Measurements from ENCODE around the gene TRPV6. TPM values are rescaled to one million over a fixed set of nuclear protein-coding genes. Genes with fewer than 3 reads are reported as not detected.

The TRPV6 gene
- total and polyA plus RNA-seq, 7 donors, result 0.19 to 0.60 TPM; not detected in 5

DNA sequence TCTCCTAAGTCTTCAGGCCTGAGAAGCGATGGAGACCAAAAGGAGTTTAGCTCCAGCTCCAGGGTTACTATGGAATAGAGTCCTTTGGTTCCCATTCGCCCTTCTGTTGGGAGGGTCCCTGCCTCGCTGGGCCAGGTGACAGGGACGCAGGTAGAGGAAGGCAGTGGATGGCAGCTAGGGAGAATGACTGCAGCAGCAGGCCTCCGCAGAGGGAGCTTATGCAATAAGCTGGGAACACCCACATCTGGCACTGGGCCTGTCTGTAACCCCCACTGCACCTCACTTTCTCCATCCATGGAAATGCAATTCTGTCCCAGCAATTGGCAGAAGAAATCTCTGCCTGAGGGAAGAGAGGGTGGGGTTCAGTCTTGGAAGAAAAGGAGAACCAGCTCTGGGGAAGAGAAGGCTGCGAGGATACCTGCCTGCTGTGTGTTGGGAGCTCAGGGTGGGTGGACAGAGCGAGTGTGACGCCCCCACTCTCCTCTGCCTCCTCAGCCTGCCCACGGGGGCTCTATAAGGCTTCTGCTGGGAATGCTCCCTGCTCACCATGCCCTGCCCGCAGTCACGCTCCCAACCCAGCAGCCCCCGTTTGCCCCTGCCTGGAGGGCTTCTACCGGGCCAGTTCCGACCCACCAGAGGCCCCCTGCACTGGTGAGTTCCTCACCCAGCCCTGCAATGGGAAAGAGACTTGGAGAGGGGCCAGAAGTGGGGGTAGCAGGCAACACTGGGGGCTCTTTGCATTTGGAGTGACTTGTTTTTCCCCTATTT lies 20.4 kb downstream of the TRPV6 start:
- DNase-seq, result no peak
- Histone ChIP-seq H3K27ac (no peak overlapping the region), H3K4me3 (no peak overlapping the region), H3K9me3 (no peaks in the 10 kb centered on the region), H3K36me3 (no peaks in the 10 kb centered on the region), H3K27me3 (no peaks in the 10 kb centered on the region), H3K4me1 (peaks cover 0 to 5% (median 4%) of the 10 kb centered on the region in 4 donors)
- 77 to 81% methylated on average over 14 of the region's 14 CpGs for whole genome bisulfite sequencing, 2 donors
- intact Hi-C loops (cut with DNase I), result no loop called here
- TF ChIP-seq EP300 (IDR thresholded peaks at IDR 0.05) (no peak), POLR2AphosphoS5 (IDR thresholded peaks at IDR 0.05) (no peak), POLR2A (IDR thresholded peaks at IDR 0.05) (no peak)
- TF ChIP-seq, protein P1, sequence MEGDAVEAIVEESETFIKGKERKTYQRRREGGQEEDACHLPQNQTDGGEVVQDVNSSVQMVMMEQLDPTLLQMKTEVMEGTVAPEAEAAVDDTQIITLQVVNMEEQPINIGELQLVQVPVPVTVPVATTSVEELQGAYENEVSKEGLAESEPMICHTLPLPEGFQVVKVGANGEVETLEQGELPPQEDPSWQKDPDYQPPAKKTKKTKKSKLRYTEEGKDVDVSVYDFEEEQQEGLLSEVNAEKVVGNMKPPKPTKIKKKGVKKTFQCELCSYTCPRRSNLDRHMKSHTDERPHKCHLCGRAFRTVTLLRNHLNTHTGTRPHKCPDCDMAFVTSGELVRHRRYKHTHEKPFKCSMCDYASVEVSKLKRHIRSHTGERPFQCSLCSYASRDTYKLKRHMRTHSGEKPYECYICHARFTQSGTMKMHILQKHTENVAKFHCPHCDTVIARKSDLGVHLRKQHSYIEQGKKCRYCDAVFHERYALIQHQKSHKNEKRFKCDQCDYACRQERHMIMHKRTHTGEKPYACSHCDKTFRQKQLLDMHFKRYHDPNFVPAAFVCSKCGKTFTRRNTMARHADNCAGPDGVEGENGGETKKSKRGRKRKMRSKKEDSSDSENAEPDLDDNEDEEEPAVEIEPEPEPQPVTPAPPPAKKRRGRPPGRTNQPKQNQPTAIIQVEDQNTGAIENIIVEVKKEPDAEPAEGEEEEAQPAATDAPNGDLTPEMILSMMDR (IDR thresholded peaks at IDR 0.05), result no peak

DNA sequence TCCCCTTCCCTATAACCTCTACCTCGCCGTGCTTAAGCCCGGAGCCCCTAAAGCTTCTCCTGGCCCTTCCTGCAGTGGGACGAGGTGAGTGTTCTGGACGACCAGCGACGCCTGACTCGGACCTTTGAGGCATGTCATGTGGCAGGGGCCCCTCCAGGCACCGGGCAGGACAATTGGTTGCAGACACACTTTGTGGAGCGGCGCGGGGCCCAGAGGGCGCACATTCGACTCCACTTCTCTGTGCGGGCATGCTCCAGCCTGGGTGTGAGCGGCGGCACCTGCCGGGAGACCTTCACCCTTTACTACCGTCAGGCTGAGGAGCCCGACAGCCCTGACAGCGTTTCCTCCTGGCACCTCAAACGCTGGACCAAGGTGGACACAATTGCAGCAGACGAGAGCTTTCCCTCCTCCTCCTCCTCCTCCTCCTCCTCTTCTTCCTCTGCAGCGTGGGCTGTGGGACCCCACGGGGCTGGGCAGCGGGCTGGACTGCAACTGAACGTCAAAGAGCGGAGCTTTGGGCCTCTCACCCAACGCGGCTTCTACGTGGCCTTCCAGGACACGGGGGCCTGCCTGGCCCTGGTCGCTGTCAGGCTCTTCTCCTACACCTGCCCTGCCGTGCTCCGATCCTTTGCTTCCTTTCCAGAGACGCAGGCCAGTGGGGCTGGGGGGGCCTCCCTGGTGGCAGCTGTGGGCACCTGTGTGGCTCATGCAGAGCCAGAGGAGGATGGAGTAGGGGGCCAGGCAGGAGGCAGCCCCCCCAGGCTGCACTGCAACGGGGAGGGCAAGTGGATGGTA lies 21.5 kb downstream of the TRPV6 start:
- WGBS, 2 donors, result 89 to 92% methylated on average over 37 of the region's 37 CpGs
- Histone ChIP-seq H3K4me1 (peaks cover 0 to 16% (median 12%) of the 10 kb centered on the region in 4 donors), H3K27me3 (no peaks in the 10 kb centered on the region), H3K9me3 (no peaks in the 10 kb centered on the region), H3K27ac (no peak overlapping the region), H3K36me3 (no peaks in the 10 kb centered on the region), H3K4me3 (no peak overlapping the region)
- DNase-seq, result no peak
- intact Hi-C loops (cut with DNase I), result no loop called here
- TF ChIP-seq POLR2A (IDR thresholded peaks at IDR 0.05) (no peak), EP300 (IDR thresholded peaks at IDR 0.05) (no peak), POLR2AphosphoS5 (IDR thresholded peaks at IDR 0.05) (no peak)
- TF ChIP-seq, protein P1 (IDR thresholded peaks at IDR 0.05), result no peak

DNA sequence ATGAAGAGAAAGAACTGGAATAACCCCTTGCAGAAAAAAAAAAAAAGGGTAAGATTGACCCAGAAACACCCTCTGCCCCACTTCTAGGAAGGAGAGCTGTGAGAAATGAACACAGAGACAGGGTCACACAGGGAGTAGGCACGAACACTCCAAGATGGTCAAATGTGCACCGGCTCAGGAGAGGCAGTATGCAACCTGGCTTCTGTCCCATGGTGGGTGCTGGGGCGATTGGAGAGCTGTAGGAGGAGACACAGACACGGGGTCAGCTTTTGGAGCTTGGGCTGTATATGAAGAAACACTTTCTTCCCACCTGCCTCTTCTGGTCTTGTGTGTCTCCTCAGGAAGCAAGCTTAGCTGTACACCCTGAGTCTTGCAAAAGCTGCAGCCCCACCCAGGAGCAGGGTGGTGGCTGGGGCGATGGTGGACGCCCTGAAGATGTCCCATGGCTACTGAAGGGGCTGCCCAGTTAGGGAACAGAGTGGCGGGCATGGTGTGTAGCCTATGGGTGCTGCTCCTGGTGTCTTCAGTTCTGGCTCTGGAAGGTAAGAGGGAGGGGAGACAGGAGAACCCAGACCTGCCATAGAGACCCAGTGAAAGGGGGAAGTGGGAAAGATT lies 22.7 kb downstream of the TRPV6 start:
- no peaks in the 10 kb centered on the region for H3K9me3 ChIP-seq
- intact Hi-C loops (cut with DNase I), result no loop called here
- H3K27ac ChIP-seq, result no peak overlapping the region
- H3K4me3 ChIP-seq, result no peak overlapping the region
- no peak for TF ChIP-seq POLR2AphosphoS5 (IDR thresholded peaks at IDR 0.05)
- TF ChIP-seq, protein P1 (IDR thresholded peaks at IDR 0.05), result no peak
- TF ChIP-seq POLR2A (IDR thresholded peaks at IDR 0.05), result no peak
- no peak for TF ChIP-seq EP300 (IDR thresholded peaks at IDR 0.05)
- no peaks in the 10 kb centered on the region for H3K36me3 ChIP-seq
- no peak for DNase-seq
- H3K4me1 ChIP-seq, result peaks cover 0 to 19% (median 12%) of the 10 kb centered on the region in 4 donors
- 80 to 88% methylated on average over 7 of the region's 7 CpGs for WGBS, 2 donors
- H3K27me3 ChIP-seq, result no peaks in the 10 kb centered on the region

DNA sequence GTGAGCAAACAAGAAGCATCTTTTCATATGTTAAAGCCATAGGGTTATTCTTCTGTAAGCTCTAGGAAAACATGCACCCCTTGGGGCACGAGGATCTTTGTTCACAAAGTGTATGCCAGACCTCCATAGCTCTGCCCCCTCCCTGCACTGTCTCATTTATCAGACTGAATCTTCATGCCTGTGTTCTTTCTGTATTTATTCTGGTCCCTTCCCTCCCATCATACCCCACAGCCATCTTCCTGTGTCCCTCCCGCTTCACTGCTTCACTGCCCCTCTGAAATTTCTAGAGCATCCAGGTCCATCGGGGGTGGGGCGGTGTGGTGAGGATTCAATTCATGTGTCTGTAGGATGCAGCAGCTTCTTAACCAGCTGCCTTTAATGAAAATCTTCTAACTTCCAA lies 23.2 kb downstream of the TRPV6 start:
- 92 to 94% methylated on average over 4 of the region's 4 CpGs for WGBS, 2 donors
- H3K36me3 ChIP-seq, result no peaks in the 10 kb centered on the region
- H3K9me3 ChIP-seq, result no peaks in the 10 kb centered on the region
- peaks cover 0 to 19% (median 12%) of the 10 kb centered on the region in 4 donors for H3K4me1 ChIP-seq
- intact Hi-C loops (cut with DNase I), result no loop called here
- no peak for DNase-seq
- no peak overlapping the region for H3K27ac ChIP-seq
- TF ChIP-seq EP300 (IDR thresholded peaks at IDR 0.05) (no peak), POLR2AphosphoS5 (IDR thresholded peaks at IDR 0.05) (no peak)
- no peaks in the 10 kb centered on the region for H3K27me3 ChIP-seq
- H3K4me3 ChIP-seq, result no peak overlapping the region

DNA sequence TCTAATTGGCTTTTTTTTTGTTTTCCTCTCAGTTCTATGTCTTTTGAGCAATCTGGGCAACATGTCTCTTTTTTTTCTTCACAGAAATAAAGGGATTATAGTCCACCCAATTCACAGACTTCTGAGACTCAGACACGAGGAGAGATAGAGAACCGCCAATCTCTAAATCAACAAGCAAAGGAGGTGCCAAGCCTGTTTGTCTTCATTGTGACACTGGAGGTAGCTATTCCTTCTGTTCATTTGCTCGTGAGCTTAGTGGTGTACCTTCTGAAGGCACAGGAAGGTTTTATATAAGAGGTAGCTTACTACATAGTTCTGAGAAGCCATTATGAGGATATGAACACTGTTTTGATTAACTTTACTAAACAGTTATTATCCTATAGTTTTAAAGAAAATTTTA lies 24.6 kb downstream of the TRPV6 start:
- TF ChIP-seq POLR2AphosphoS5 (IDR thresholded peaks at IDR 0.05), result no peak

More for the DNA sequence above, 24.6 kb downstream of the TRPV6 start:
- intact Hi-C loops (cut with DNase I), result no loop called here
- Histone ChIP-seq H3K4me1 (peaks cover 0 to 24% (median 15%) of the 10 kb centered on the region in 4 donors), H3K9me3 (no peaks in the 10 kb centered on the region), H3K4me3 (no peak overlapping the region), H3K27me3 (no peaks in the 10 kb centered on the region), H3K27ac (no peak overlapping the region), H3K36me3 (no peaks in the 10 kb centered on the region)
- 50 to 76% methylated on average over 3 of the region's 3 CpGs for WGBS, 2 donors
- DNase-seq, result no peak

Data from sigmoid colon (tissue), 7 donors.